AG09309 (cell line): ENCODE measurements around the gene CEBPG.

Experiments used
- DNase-seq: peaks from one replicate; pipeline ENCODE4 v3.0.0-alpha.2; 2010; ENCODE audit warnings: low read depth
- H3K4me3 ChIP-seq: 2 replicates; pipeline ENCODE4 v1.5.1; 2011; ENCODE audit warnings: mild to moderate bottlenecking, low read depth, low read length, moderate library complexity; ENCODE audit not compliant: control insufficient read depth
- CTCF ChIP-seq: IDR thresholded peaks from 2 replicates; pipeline ENCODE4 v1.5.1; 2011; ENCODE audit warnings: mild to moderate bottlenecking, low read depth, low read length, inconsistent platforms; ENCODE audit not compliant: insufficient read depth, control insufficient read depth; ENCODE audit errors: missing control alignments

The CEBPG gene

GRCh38 chr19:33349319-33350289 lies 23.9 kb upstream of the CEBPG start:
- H3K4me3 ChIP-seq, result no peak overlapping the region
- TF ChIP-seq CTCF, result no peak
- DNase-seq, result no peak

GRCh38 chr19:33350538-33351309 lies 22.8 kb upstream of the CEBPG start:
- TF ChIP-seq CTCF, result no peak

GRCh38 chr19:33355535-33355934 lies 18.0 kb upstream of the CEBPG start:
- H3K4me3 ChIP-seq, result no peak overlapping the region
- TF ChIP-seq CTCF, result no peak
- DNase-seq, result no peak

More at GRCh38 chr19:33350538-33351309, 22.8 kb upstream of the CEBPG start:
- H3K4me3 ChIP-seq, result no peak overlapping the region
- peak; percentile 47 for DNase-seq

GRCh38 chr19:33357556-33357955 lies 16.0 kb upstream of the CEBPG start:
- DNase-seq, result no peak
- no peak overlapping the region for H3K4me3 ChIP-seq
- no peak for TF ChIP-seq CTCF

- no peak for DNase-seq
- H3K4me3 ChIP-seq, result no peak overlapping the region
- TF ChIP-seq CTCF, result no peak
Measured at GRCh38 chr19:33358408-33358807, 15.1 kb upstream of the CEBPG start.

GRCh38 chr19:33359581-33359980 lies 13.9 kb upstream of the CEBPG start:
- no peak for DNase-seq
- H3K4me3 ChIP-seq, result no peak overlapping the region
- TF ChIP-seq CTCF, result no peak
